Activated CD4-positive, alpha-beta T cell treated with anti-CD3 and anti-CD28 coated beads, Interleukin-10, Interleukin-2, amounts not matched to agents 100 ng/mL and 50 ng/mL, durations not matched to agents 16 hours and 8 hours (primary cell): ENCODE measurements around the gene JMJD8.

Experiments used
- DNase-seq: peaks from one replicate; pipeline ENCODE4 v3.0.0-alpha.2; 2020

The JMJD8 gene

DNA sequence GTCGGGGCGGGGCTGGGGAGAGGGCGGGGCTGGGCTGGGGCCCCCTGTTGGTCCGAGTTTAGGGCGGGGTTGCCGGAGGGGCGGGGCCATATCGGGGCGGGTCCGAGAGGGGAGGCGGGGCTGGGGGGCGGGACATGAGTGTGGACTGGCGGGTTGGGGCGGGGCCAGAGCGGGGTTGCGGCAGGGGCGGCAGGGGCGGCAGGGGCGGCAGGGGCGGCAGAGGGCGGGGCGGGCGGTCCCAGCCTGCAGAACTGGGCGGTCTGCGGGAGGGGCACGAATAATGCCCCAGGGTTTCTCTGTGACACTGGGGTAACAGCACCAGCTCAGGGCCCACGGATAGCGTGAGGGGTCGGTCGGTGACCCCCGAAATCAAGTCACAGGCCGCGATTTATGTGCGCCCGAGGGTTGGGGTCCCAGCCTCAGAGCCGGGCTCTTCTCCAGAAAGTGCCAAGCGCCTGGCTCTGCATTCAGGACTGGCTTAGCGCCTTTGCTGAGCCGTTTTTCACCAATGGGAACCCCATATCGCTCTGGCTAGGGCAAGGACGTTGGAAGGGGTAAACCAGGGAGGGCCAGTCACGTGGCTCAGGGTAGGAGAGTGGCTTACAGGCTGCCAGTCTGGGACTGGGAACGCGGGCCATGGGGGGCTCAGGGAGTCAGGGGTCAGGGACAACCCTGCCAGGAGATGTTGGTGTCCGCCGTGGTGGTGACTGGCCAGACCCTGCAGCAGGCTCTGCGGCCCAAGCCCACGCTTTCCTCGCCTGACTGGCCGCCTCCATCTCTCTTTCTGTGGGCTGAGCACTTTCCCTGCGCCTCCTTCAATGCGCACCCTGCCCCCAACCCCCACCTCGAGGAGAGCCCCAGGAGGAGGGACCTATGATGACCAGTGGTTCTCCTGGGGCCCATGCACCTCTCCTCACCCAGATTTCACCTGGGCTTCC, 46.8 kb downstream of the JMJD8 start:
- peak; percentile 94 for DNase-seq

DNA sequence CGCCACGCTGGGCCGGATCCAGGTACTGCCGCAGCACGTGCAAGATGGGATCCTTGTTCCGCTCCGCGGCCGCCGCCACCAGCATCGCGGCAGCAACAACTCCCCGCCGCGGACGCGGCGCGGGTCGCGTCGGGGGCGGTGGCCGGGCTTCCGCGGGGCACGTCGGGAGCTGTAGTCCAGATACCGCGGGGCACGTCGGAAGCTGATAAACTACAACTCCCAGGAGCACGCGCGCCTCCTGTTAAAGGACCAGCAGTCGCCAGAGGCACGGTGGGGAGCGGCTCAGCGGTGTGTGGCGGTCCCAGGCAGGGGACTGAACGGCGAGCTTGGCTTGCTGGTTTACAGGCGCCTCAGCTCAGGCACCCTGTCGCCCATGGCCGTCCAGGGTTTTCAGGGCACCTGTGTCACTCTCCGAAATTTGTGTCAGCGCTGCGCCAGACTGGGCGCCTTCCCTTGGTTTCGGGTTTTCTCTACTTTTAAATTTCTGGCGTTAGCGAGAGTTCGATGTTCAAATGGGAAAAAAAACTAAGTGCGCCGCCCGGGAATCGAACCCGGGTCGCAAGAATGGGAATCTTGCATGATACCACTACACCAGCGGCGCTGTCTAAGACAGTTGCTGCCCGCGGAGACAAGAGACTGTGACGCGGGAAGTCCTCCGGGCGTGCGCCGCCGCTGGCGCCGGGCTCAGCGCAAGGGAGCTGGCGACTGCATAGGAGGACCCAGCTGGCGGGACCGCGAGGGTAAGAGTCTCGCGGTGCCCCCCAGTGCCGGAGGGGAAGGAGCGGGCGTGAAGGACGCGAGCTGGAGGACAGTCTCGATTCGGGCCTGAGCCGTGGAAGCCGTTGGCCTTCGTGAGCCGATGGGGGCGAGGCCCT, 47.7 kb downstream of the JMJD8 start, which contains the start of gene METTL26:
METTL26 (minus strand) TSS at position 100 of the 875 bp plus-strand sequence; CDS start at position 85, 15 bp downstream.
- peak; percentile 97 for DNase-seq

DNA sequence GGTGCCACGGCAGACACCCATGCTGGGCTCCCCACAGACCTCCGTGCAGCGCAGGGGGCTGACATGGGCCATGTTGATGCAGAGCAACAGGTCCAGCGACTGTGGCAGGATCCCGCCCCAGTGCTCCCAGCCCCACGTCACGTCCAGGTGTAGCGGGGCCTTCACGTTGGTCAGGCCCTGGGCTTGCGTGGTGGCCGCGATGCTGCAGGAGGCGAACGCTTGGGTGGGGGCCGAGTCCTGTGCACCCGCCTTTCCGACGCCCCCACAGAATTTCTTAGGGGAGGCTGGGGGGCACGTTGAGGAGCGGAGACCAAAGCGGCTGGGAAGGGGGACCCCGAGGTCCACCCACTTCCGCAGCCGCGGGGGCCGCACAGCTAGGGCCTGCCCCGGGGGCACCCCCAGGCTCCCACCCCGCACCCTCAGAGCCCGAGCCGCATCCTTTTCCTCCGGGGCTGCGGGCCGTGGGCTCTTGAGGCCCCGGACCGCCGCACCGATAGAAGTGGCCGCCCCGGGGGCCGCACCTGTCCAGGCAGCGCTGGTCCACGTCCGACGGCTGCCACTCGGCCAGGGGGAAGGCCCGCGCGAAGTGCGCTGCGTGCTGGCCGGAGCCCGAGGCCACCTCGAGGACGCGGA, 48.4 kb downstream of the JMJD8 start:
- peak; percentile 26 for DNase-seq

DNA sequence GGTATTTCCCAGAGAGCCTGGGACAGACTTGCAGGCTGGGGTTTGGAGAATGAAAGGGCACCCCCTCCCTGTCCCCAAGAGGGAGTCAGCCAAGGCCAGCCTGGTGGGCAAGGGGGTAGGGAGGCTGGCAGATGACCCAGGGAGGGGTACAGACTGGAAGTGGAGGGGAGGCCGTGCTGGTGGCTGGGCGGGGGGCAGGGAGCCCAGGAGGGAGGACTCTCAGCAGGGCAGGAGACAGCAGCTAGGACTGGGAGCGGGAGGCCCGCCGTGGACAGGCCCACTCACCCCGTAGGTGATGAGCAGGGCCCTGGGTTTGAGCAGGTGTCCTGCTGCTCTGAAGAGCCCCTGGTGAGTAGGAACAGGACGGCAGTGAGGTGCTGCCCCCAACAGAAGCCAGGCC, 49.1 kb downstream of the JMJD8 start:
- DNase-seq = no peak

DNA sequence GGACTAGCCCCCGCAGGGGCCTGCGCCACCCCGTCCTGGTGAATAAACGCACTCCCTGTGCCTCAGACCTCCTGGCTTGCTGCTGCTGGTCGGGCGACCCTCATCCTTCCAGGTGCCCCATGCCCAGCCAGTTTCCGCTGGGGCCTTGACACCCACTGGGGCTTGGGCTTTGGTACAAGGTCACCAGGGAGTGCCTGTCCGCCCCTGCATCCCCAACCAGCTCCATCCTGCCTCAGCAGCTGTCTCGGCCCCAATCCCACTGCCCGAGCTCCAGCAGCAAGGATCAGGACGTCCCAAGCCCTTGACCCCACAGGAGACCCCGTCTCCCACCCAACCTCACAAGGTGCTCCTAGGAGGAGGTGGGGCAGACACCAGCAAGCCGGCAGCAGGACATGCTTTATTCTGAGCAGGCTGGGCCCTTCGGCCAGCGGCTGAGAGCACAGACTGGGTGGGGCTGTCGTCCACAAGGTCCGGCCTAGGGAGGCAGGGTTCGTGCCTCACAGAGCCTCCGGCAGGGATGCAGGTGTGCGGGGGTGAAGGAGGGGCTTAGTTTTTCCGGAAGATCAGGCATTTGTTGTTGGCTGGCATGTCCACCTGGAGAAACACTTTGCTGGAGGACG, 50.0 kb downstream of the JMJD8 start:
- no peak for DNase-seq

DNA sequence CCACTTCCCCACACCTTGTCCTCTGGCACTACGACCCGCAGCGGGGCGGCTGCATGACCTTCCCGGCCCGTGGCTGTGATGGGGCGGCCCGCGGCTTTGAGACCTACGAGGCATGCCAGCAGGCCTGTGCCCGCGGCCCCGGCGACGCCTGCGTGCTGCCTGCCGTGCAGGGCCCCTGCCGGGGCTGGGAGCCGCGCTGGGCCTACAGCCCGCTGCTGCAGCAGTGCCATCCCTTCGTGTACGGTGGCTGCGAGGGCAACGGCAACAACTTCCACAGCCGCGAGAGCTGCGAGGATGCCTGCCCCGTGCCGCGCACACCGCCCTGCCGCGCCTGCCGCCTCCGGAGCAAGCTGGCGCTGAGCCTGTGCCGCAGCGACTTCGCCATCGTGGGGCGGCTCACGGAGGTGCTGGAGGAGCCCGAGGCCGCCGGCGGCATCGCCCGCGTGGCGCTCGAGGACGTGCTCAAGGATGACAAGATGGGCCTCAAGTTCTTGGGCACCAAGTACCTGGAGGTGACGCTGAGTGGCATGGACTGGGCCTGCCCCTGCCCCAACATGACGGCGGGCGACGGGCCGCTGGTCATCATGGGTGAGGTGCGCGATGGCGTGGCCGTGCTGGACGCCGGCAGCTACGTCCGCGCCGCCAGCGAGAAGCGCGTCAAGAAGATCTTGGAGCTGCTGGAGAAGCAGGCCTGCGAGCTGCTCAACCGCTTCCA, 50.6 kb downstream of the JMJD8 start:
- no peak for DNase-seq

DNA sequence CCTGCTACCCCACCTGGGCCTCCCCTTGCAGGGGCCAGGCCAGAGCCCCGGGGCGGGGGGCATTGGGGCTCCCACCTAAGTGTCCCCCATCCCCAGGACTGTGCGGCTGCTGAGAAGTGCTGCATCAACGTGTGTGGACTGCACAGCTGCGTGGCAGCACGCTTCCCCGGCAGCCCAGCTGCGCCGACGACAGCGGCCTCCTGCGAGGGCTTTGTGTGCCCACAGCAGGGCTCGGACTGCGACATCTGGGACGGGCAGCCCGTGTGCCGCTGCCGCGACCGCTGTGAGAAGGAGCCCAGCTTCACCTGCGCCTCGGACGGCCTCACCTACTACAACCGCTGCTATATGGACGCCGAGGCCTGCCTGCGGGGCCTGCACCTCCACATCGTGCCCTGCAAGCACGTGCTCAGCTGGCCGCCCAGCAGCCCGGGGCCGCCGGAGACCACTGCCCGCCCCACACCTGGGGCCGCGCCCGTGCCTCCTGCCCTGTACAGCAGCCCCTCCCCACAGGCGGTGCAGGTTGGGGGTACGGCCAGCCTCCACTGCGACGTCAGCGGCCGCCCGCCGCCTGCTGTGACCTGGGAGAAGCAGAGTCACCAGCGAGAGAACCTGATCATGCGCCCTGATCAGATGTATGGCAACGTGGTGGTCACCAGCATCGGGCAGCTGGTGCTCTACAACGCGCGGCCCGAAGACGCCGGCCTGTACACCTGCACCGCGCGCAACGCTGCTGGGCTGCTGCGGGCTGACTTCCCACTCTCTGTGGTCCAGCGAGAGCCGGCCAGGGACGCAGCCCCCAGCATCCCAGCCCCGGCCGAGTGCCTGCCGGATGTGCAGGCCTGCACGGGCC, 51.4 kb downstream of the JMJD8 start:
- DNase-seq = no peak

DNA sequence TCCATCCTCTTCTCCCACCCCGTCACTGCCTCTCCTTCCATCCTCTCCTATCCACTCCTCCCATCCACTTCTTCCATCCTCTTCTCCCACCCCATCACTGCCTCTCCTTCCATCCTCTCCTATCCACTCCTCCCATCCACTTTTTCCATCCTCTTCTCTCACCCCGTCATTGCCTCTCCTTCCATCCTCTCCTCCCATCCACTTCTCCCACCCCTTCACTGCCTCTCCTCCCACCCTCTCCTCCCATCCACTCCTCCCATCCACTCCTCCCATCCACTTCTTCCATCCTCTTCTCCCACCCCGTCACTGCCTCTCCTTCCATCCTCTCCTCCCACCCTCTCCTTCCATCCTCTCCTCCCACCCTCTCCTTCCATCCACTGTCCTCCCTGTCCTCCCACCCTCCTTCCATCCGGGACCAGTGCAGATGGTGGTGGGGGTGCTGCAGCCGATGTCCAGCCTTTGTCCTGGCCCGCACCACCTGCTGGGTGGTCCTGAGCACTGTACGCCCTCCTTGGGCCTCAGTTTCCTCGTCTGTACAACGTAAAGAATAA, 52.3 kb downstream of the JMJD8 start:
- DNase-seq = no peak
